Smooth muscle cell (in vitro differentiated cells): ENCODE results near the gene MROH2A. TPM values are rescaled to one million over a fixed set of nuclear protein-coding genes. Genes with fewer than 3 reads are reported as not detected.

Experiments used
- DNase-seq: peaks from one replicate; lab custom pipeline; 2025; ENCODE audit not compliant: unreplicated experiment; lab: John Stamatoyannopoulos, UW
- H2AFZ ChIP-seq: fragments of 200-600 bp; sonication (generic); 2 replicates; pipeline ENCODE4 v1.6.0; 2016; ENCODE audit warnings: antibody characterized with exemption, low read depth, mild to moderate bottlenecking
- H3F3A ChIP-seq: fragments of 200-600 bp; sonication (generic); 2 replicates; pipeline ENCODE4 v1.6.0; 2017; ENCODE audit warnings: antibody characterized with exemption, low read depth
- H3K27ac ChIP-seq: fragments of 200-600 bp; sonication (generic); 2 replicates; pipeline ENCODE4 v1.5.1; 2016; ENCODE audit warnings: low read depth, mild to moderate bottlenecking
- H3K27me3 ChIP-seq: fragments of 200-600 bp; sonication (generic); 2 replicates; pipeline ENCODE4 v1.6.1; 2016; ENCODE audit warnings: low read depth, mild to moderate bottlenecking
- H3K36me3 ChIP-seq: fragments of 200-600 bp; sonication (generic); 2 replicates; pipeline ENCODE4 v1.5.1; 2016; ENCODE audit warnings: low read depth
- H3K4me1 ChIP-seq: fragments of 200-600 bp; sonication (generic); 2 replicates; pipeline ENCODE4 v1.5.1; 2016; ENCODE audit warnings: low read depth
- H3K4me2 ChIP-seq: fragments of 200-600 bp; sonication (generic); 2 replicates; pipeline ENCODE4 v1.6.0; 2016; ENCODE audit warnings: mild to moderate bottlenecking
- H3K4me3 ChIP-seq: fragments of 200-600 bp; sonication (generic); 2 replicates; pipeline ENCODE4 v1.5.1; 2016; ENCODE audit warnings: mild to moderate bottlenecking
- H3K79me2 ChIP-seq: fragments of 200-600 bp; sonication (generic); 2 replicates; pipeline ENCODE4 v1.6.0; 2016; ENCODE audit warnings: low read depth, mild to moderate bottlenecking
- H3K9ac ChIP-seq: fragments of 200-600 bp; sonication (generic); 2 replicates; pipeline ENCODE4 v1.6.0; 2016; ENCODE audit warnings: low read depth
- H3K9me3 ChIP-seq: fragments of 200-600 bp; sonication (generic); replicated peaks from 2 replicates; pipeline ENCODE4 v1.5.1; 2016; ENCODE audit warnings: low read depth
- H4K20me1 ChIP-seq: fragments of 200-600 bp; sonication (generic); 2 replicates; pipeline ENCODE4 v1.6.0; 2016; ENCODE audit warnings: low read depth
- WGBS: methylation state at CpG from one replicate; pipeline ENCODE4 v1.1.7; 2016; ENCODE audit warnings: low lambda C conversion rate; 5-methylcytosine and 5-hydroxymethylcytosine counted together
- polyA plus RNA-seq: library from polyadenylated mRNA; unstranded; fragments of >200 nt; fragmentation: Nextera tagmentation; extraction: Ambion mirVana; gene quantifications from 2 replicates; pipeline ENCODE4 v1.2.1, GENCODE V29; 2016
- total RNA-seq: library from RNA; depleted of rRNA; stranded (reverse); fragments of >200 nt; gene quantifications from 2 replicates; pipeline ENCODE4 v1.2.3, GENCODE V29; 2014
- TF ChIP-seq, protein P1 (sequence below): fragments of 200-600 bp; sonication (generic); IDR thresholded peaks from 2 replicates; pipeline ENCODE4 v1.5.1; 2017; ENCODE audit warnings: borderline replicate concordance, mild to moderate bottlenecking, antibody characterized with exemption; ENCODE audit not compliant: insufficient read depth, poor library complexity, severe bottlenecking

Gene MROH2A
- total and polyA plus RNA-seq, 2 experiments from 2014 or later: not detected

GRCh38 chr2:233807215-233807865 is 29.2 kb downstream of the MROH2A start:
- Histone ChIP-seq H3K4me3 (no peak overlapping the region), H3K4me1 (no peaks in the 10 kb centered on the region), H3K27me3 (no peaks in the 10 kb centered on the region), H3F3A (no peaks in the 10 kb centered on the region), H3K27ac (no peak overlapping the region), H3K36me3 (no peaks in the 10 kb centered on the region), H4K20me1 (no peaks in the 10 kb centered on the region), H3K4me2 (no peak overlapping the region), H3K79me2 (no peaks in the 10 kb centered on the region), H3K9ac (no peak overlapping the region), H2AFZ (no peak overlapping the region), H3K9me3 (no peaks in the 10 kb centered on the region)
- TF ChIP-seq, protein P1, sequence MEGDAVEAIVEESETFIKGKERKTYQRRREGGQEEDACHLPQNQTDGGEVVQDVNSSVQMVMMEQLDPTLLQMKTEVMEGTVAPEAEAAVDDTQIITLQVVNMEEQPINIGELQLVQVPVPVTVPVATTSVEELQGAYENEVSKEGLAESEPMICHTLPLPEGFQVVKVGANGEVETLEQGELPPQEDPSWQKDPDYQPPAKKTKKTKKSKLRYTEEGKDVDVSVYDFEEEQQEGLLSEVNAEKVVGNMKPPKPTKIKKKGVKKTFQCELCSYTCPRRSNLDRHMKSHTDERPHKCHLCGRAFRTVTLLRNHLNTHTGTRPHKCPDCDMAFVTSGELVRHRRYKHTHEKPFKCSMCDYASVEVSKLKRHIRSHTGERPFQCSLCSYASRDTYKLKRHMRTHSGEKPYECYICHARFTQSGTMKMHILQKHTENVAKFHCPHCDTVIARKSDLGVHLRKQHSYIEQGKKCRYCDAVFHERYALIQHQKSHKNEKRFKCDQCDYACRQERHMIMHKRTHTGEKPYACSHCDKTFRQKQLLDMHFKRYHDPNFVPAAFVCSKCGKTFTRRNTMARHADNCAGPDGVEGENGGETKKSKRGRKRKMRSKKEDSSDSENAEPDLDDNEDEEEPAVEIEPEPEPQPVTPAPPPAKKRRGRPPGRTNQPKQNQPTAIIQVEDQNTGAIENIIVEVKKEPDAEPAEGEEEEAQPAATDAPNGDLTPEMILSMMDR: no peak
- WGBS: 71% methylated on average over 12 of the region's 12 CpGs
- no peak for DNase-seq

DNA sequence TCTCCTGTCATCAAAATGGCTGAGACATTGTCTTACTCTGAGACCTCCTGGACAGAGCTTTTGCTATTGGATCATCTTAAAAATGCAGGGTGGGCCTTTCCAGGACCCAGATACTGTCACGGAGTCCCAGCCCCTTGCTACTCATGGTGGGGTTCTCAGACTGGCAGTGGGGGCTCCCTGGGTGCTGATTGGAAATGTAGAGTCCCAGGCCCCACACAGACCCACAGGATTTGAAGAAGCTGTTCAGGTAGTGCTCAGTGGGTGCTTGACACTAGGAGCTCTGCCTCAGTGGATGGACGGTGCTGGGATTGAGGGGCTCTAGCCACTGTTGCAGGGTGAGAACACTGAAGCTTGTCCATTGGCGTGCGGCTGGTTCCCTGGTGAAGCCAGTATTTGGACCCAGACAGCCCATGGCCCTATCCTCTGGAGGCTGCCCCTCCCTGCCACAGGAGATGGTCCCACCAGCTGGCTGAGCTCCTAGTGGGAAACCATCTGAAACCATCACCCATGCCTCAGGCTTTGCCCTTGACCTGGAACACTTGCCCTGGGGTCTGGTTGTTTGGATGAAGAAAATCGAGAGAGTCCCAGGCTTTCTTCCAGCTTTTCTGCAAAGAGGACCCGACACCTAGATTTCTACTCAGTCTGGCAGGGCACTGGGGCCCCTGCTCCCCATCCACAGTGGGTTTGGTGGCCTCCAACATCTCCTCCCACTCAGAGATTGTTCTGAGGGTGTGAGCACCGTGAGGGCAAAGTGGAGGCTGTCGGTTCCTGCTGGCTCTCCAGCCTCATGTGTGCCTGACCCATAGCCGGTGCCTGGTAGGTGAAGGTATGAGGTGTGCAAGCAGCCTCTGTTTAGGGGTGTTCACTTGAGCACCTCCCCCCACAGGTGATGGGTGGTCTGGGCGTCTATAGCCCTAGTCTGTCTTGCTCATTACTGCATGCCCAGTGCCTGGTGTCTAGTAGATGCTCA is 30.1 kb downstream of the MROH2A start:
- 82% methylated on average over 10 of the region's 10 CpGs for WGBS
- Histone ChIP-seq H3K4me3 (no peak overlapping the region), H3K4me2 (no peak overlapping the region), H3K27me3 (no peaks in the 10 kb centered on the region), H3K4me1 (no peaks in the 10 kb centered on the region), H3K36me3 (no peaks in the 10 kb centered on the region), H3K9ac (no peak overlapping the region), H3K79me2 (no peaks in the 10 kb centered on the region), H3F3A (no peaks in the 10 kb centered on the region), H4K20me1 (no peaks in the 10 kb centered on the region), H3K27ac (no peak overlapping the region), H2AFZ (no peak overlapping the region), H3K9me3 (no peaks in the 10 kb centered on the region)
- TF ChIP-seq, protein P1: no peak
- DNase-seq: no peak

- H3F3A ChIP-seq: no peaks in the 10 kb centered on the region
- H3K9me3 ChIP-seq: no peaks in the 10 kb centered on the region
- TF ChIP-seq, protein P1: no peak
- H3K36me3 ChIP-seq: no peaks in the 10 kb centered on the region
- H2AFZ ChIP-seq: no peak overlapping the region
- H4K20me1 ChIP-seq: no peaks in the 10 kb centered on the region
- no peak overlapping the region for H3K9ac ChIP-seq
- no peak for DNase-seq
- H3K79me2 ChIP-seq: no peaks in the 10 kb centered on the region
- H3K27me3 ChIP-seq: no peaks in the 10 kb centered on the region
- H3K4me2 ChIP-seq: no peak overlapping the region
- H3K27ac ChIP-seq: no peak overlapping the region
- WGBS: 92% methylated on average over 6 of the region's 6 CpGs
- no peak overlapping the region for H3K4me3 ChIP-seq
- H3K4me1 ChIP-seq: no peaks in the 10 kb centered on the region
These were observed 32.3 kb downstream of the MROH2A start for GRCh38 chr2:233810385-233810784.
